Stimulated activated CD4-positive, alpha-beta T cell treated with anti-CD3 and anti-CD28 coated beads, TNF-alpha, amount 100 ng/mL, for 4 hours (primary cell): ENCODE measurements around the gene B3GAT1.
A peak's percentile ranks its signal among the peaks of the same experiment; 100 is the strongest.

ENCODE experiments used
- DNase-seq, 3 experiments: peaks; one replicate each; pipeline ENCODE4 v3.0.0-alpha.2; 2020; ENCODE audit warnings: low read depth in 3 of 3

Gene B3GAT1

DNA sequence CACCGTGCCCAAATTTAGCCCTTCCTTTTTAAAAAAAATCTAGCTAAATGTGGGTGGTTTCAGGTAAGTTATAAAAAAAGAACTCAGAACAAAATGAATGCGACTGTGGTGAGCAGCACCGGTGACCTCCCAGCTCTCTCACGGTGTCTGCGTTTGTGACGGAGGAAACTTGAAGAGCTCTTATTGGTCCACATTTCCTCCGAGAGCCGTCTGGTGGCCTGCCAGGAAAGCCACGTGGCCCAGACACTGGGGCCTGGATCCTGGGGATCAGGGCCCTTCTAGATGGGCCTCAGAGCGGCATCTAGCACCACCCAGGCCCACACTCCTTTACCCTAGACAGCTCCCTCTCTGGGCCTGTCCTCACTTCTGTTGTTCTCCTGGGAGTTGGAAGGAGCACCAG lies 39.5 kb downstream of the B3GAT1 start:
- no peak for DNase-seq

DNA sequence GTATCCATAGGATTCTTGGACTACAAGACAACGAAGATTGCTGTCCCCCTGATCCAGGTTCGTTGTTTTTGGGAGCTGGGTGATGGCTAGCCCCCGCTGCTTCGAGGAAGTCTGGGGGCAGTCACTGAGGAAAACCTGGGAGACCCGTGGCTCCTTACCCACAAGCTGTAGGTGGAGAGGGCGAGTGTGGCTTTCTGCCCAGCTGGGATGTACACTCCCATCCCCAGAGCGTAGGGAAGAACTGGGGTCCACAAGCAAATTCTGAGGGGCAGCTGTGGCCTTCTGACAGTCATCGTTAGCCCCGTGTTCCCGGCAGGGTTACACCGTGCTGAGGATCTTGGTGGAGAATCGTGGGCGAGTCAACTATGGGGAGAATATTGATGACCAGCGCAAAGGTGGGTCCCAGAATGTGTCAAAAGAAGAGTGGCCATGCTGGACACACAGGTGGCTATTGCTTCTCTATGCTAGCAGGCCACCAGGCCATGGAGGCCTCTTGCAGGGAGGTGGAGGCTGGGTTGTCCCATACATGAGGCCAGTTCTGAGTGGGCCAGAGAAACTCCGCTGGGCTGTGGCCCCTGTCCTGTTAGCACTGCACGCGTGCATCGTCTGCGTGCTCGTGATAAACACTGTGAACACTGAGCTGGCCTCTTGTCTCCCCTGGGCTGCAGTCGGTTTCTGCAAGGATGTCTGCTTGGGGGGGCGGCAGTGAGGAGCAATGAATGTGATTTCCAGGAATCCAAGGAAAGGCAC lies 40.4 kb downstream of the B3GAT1 start:
- DNase-seq, result no peak

GRCh38 chr11:134370526-134371435 lies 41.3 kb downstream of the B3GAT1 start:
- no peak for DNase-seq

DNA sequence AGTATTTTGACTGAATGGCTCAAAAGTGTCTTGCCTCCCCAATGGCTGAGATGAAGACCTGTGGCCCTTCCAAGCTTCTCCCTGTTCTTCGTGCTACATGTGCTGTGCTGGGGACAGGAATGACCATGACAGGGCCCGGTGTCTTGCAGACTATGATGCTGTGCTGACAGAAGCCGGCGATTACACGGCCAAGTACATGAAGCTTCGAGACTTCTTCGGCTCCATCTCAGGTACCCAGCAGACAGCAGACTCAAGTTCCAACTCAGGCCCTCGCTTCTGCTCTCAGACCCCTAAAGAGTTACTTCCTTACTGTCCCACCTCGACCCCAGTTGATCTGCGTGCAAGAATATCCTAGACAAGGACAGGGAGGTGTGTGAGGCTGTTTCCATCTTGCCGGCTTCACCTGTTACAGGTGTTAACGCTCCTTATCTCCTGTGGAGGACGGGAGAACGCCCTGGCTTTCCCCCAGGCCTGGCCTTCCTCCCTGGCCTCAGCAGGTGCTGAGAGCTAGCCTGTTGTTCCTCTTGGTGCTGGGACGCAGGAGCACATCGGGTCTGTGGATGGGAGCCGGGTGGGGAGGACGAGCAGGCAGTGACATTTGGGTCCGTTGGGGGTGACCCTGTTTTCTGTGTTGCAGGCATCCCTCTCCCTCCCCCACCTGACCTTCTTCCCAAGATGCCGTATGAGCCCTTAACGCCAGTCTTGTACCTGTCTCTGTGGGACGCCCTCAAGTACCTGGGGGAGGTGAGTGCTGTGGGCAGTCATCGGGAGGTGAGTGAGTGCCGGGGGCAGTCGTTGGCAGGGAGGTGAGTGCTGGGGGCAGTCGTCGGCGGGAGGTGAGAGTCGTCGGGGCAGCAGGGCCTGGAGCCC lies 42.2 kb downstream of the B3GAT1 start:
- no peak for DNase-seq

- DNase-seq, result no peak
Observed at GRCh38 chr11:134367781-134368180, 44.3 kb downstream of the B3GAT1 start.

- DNase-seq, result no peak
Observed at GRCh38 chr11:134366254-134366653, 45.8 kb downstream of the B3GAT1 start.

- DNase-seq, result no peak
Observed at GRCh38 chr11:134365011-134365925, 46.8 kb downstream of the B3GAT1 start.

GRCh38 chr11:134364261-134364660 lies 47.8 kb downstream of the B3GAT1 start:
- no peak for DNase-seq

- DNase-seq, result no peak
Observed at GRCh38 chr11:134363592-134363991, 48.5 kb downstream of the B3GAT1 start.

- DNase-seq, result no peak
Observed at GRCh38 chr11:134363161-134363560, 48.9 kb downstream of the B3GAT1 start.

GRCh38 chr11:134362192-134362901 lies 49.7 kb downstream of the B3GAT1 start:
- DNase-seq, result no peak

DNA sequence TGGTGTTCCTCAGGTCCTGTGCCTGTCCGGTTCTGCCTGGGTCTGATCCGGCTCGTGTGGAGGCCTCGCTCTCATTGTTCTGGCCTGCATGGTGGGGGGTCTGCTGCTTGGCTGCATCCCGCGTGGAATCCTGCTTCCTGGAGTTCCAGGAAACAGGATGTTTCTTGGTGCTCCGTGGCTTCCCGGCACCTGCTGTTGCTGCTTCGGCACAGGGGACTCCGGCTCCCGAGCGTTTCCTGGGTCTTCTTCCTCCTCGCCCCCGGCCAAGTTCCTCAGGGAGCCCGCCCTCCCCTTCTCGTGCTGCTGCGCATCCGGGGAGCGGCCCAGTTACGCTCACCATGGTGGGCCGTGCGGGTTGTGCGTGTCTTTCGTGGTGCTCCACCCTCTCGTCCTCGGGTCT lies 50.4 kb downstream of the B3GAT1 start:
- no peak for DNase-seq

- DNase-seq, result peak; percentile 41 to 52 (median 52)
Observed at GRCh38 chr11:134360050-134360835, 51.8 kb downstream of the B3GAT1 start.

DNA sequence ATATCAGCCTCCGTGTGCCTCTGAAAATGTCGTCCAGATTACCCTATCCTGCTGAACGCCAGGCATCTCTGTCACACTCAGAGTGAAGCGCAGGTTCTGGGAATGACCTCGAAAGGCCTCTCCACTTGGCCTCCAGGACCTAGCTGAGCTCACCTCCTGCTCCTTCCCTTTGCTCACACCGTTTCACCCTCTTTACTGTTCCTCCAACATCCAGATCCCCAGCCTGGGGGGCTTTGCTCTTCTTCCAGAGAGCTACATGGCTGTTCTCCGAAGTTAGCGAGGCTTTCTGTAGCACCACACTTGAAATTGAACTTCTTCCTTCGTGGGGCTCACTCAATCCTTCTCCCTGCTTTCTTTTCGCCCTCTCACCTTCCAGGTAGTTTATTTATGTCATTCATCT lies 52.4 kb downstream of the B3GAT1 start:
- DNase-seq, result no peak

DNA sequence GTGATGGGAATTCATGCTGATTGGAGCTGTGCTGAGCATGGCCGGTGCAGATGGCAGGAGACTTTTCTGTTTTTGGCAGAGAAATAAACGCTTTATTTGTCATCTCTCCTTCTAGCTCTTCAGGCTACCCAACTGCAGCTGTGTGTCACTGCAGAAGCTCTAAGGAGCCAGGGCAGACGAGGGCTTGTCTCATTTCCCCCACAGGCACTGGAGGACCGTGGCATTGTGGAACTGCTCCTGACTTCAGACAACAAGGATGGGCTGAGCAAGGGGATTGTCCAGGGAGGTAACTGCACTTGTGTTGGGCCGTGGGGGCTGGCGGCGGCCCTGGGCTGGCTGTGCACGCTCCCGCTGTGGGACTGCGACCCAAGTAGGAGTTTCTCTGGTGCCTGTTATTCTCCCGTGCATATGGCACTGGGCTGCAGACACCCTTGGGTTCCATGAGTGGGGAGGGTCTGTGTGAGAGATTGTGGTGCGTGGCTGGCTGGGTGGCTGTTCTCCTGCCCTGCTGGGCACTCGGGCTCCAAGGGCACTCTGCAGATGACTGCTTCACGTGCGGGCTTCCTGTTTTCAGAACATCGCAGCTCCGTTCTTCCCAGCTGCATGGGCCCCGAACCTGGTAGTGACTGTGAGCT lies 53.1 kb downstream of the B3GAT1 start:
- no peak for DNase-seq

DNA sequence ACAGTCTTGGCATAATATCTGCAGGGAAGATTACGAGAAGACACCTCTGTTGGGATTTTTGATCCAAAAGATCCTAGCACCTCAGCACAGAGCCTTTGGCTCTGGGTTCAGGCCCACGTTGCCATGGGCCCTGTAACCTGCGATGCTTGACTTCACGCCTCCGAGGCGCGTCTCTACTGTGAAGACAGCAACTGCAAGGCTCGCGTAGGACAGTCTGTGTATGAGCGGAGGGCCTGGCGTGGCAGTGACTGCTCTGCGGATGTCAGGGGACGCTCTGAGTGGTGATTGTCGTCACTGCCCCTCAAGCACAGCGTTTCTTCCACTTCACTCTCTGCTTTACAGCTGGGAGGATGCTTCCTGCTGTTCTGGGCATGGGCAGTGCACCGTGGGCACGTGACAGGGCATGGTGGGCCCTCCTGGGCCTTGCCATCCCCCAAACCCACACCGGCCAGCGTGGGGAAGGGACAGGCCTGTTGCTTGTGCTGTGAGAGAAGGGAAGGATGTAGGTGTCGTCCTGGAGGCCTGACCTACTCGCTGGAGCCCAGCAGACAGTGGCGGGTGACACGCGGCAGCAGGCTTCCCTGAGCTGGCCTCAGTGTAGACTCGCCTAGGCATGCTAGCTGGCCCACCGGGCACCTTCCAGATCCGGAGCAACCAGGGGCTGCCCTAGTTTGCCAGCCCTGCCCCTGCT lies 53.7 kb downstream of the B3GAT1 start:
- no peak for DNase-seq

GRCh38 chr11:134357545-134357839 lies 54.5 kb downstream of the B3GAT1 start:
- DNase-seq, result no peak
